Femur (tissue), 1 donor: ENCODE data around the gene NUP58.

Experiments
- DNase-seq: peaks from one replicate; pipeline ENCODE4 v3.0.0-alpha.2; 2017

NUP58 gene

DNA sequence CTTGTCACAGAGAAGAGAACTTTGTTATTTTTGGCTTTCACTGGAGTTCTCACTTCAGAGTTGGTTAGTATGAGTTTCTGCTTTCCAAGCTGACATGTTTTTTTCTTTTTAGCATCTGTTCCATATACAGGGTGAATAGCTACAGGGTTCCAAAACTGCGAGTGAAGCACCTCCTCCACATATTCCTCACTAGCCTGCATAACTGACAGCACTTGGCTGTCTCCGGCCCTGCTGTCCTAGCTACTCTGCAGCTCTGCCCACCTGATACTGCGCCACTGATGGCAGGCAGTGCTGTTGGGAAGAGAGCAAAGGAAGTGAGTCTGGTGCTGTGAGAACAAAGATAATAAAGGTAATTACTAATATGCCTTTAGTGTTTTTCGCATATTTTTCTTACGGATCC is 77.1 kb downstream of the NUP58 start:
- DNase-seq: no peak

DNA sequence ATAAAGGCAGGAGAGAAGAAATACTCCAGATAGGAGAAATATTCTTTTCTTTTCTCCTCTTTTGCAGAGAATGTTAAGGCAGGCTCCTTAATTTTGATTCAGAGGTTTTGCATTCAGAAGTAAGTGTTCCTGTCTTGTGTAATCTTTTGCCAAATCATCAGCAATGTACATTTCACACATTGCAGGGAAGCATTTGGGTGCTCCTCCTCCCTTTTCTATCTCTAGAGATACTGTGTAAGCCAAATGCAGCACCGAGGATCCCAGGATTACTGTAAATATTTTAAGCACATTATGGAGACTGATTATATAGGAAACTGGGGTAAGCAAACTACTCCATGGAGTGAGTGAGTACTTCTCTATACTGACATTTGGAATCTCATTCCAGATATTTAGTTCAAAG is 77.6 kb downstream of the NUP58 start:
- no peak for DNase-seq

GRCh38 chr13:25380082-25380481 is 78.7 kb downstream of the NUP58 start:
- no peak for DNase-seq

GRCh38 chr13:25380741-25381324 is 79.4 kb downstream of the NUP58 start:
- no peak for DNase-seq

DNA sequence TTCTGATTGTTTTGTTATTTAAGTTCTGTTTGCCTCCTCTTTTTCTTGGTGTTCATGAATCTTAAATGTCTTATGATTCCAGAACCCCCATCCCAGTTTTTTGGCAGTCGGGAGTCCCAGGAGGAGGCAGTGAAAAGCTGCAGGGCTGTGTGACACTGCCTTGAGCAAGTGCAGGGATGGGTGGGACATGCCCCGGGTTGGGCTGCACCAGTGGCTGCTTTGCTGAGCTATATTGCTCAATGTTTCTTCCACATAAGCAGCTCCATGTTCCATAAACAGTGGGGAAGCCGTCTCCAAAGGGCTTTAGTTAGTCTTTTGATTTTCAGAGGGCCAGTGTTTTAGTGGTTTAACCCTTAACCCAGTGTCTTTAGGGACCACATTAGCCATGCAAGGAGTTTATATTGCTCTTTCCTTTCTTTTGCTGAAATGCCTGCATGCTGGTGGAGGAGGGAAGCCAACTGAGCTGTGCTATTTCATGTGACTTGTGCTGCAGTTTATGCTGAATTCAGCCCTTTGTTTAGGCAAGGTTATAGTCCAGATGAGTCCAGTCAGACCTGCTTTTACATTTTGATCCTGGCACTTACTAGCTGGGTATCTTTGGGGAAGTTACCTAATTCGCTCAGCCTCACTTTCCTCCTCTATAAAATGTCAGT is 83.5 kb downstream of the NUP58 start:
- DNase-seq: no peak

DNA sequence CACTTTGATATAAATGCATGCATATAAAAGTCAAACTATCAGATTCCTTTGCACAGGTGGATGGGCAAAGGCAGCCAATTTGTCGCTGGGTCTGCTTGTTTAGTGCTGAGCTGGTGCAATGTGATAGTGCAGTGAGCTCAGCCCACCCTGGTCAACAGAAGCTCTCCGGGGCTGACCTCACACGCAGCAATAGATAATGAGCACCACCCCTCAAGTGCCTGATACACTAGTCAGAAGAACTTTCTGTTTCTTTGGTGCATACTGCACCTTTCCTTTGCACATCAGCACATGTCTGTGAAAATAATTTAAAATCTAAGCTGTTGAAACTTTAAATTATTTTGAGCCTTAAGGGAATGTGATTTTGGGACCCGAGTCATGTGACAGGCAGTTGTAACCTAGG is 90.5 kb downstream of the NUP58 start:
- no peak for DNase-seq
